Stimulated activated effector memory CD8-positive, alpha-beta T cell treated with anti-CD3 and anti-CD28 coated beads, Interleukin-12 subunit alpha, Interleukin-12 subunit beta, amount 100 ng/mL, for 72 hours (primary cell): ENCODE measurements around the gene SOS1.
"Not testable (repeated sequence)": the region's sequence is repeated elsewhere in the genome, so short reads cannot be mapped to it uniquely, and the experiment has no call there.

Experiments used
- ATAC-seq: fragments of 150-1000 bp; cut with Tn5 transposase; 2 replicates; pipeline ENCODE4 v1.10.0; 2021
- DNase-seq, 2 donors: peaks; one replicate each; pipeline ENCODE4 v3.0.0; 2021 to 2022; ENCODE audit warnings: low spot score in 2 of 2
- H3K27ac Mint-ChIP-seq: one replicate; pipeline ENCODE4 v1.8.0; 2022; ENCODE audit warnings: mild to moderate bottlenecking, mixed read lengths
- H3K36me3 Mint-ChIP-seq: one replicate; pipeline ENCODE4 v1.8.0; 2022; ENCODE audit warnings: mild to moderate bottlenecking, mixed read lengths
- H3K4me1 Mint-ChIP-seq: one replicate; pipeline ENCODE4 v1.8.0; 2022; ENCODE audit warnings: mixed read lengths
- H3K4me3 Mint-ChIP-seq: one replicate; pipeline ENCODE4 v1.8.0; 2022; ENCODE audit warnings: mild to moderate bottlenecking, mixed read lengths
- H3K9me3 Mint-ChIP-seq: one replicate; pipeline ENCODE4 v1.8.0; 2022; ENCODE audit warnings: mixed read lengths

The SOS1 gene

DNA sequence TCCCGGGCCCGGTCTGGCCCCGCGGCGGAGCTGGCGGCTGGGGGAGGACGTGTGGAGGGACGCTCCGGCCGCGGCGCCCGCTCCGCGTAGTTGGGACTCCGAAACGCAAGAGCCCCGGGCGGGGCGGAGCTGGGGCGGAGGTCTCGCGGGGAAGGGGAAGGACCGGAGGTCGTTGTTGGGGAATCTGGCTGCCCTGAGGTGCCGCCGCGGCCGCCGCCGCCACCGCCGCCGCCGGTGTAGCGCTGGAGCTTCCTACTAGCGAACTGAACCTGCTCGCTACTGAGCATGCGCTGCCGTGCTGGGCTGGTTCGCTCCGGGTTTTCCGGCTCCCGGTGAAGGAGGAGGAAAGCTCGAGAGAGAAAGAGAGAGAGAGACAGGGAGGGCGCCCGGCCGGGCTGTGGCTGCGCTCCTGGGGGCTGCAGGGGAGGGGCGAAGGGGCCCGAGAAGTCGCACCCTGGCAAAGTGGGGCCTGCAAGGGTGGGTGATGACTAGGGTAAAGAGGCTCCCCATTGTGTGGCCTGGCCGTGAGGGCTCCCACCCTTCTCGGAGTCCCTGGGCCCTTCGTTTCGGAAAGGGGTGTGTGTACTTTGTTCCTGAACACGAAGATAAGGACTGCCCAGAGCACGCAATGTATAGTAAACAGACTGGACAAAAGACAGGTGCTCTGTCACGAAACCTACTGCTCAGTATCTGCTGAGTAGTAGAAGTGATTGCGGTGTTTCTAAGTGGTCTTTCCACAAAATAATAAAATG lies at the start of gene SOS1:
TSS of gene SOS1 (minus strand) at position 281 of the 752 bp plus-strand sequence. CDS start 629 bp downstream, outside the sequence.
- DNase-seq (peak; percentile 82 to 95), ATAC-seq (peak; percentile 66)
- H3K36me3 Mint-ChIP-seq: peaks cover 49% of the 10 kb centered on the region
- H3K4me1 Mint-ChIP-seq: peaks cover 64% of the 10 kb centered on the region
- H3K4me3 Mint-ChIP-seq: peak within 1 kb of the TSS; percentile 87
- no peaks in the 10 kb centered on the region for H3K9me3 Mint-ChIP-seq
- peak within 1 kb of the TSS; percentile 97 for H3K27ac Mint-ChIP-seq

DNA sequence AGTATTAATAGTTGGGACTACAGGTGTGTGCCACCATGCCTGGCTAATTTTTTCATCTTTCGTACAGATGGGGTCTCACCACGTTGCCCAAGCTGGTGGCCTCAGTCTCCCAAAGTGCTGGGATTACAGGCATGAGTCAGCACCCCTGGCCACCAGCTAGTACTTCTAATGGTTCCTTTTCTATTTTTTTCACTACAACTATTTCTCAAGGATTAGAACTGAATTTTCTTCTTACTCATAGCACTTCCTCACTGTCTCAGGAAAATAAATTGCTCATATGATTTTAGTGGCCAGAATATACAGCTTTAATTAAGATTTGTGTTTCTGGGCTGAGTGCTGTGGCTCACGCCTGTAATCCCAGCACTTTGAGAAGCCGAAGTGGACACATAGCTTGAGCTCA lies 43.2 kb upstream of the SOS1 start:
- Mint-ChIP-seq H3K4me3 (no peak overlapping the region), H3K27ac (no peak overlapping the region), H3K9me3 (no peaks in the 10 kb centered on the region), H3K4me1 (peaks cover 6% of the 10 kb centered on the region), H3K36me3 (no peaks in the 10 kb centered on the region)
- ATAC-seq (no peak), DNase-seq (no peak)

DNA sequence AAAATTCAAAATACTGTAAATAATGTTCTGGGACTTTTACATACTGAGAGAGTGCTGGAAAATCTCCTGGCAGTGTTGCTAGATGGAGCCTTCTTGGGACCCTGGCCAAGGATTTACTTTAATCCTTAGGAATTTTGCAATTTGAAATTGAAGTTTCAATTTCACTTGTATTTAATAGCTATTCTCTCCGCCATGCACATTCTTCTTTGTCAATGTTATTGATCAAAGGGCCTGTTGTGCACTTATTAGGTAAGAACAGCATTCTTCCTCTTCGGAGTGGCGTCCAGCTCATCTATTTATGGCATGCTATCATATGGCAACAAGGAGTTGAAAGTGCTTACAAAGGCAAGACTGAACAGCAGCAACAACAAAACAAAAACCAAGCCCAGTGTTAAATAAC lies 40.1 kb upstream of the SOS1 start:
- H3K27ac Mint-ChIP-seq: no peak overlapping the region
- DNase-seq (no peak), ATAC-seq (no peak)
- H3K4me1 Mint-ChIP-seq: no peaks in the 10 kb centered on the region
- H3K9me3 Mint-ChIP-seq: no peaks in the 10 kb centered on the region
- H3K4me3 Mint-ChIP-seq: no peak overlapping the region
- H3K36me3 Mint-ChIP-seq: no peaks in the 10 kb centered on the region

DNA sequence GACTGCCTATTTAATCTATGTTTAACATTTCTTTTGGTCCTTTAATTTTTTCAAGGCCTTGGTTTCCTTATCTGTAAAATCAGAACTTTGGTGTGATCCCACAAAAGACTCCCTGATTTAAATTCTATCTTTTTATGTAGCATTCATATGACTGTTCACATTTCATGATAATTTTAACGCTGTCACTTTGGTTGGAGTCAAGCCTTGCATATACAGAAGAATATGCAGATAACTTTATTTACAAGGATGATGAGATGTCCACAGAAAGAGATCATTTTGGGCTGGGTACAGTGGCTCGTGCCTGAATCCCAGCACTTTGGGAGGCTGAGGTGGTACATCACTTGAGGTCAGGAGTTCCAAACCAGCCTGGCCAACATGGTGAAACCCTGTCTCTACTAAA lies 38.4 kb upstream of the SOS1 start:
- H3K36me3 Mint-ChIP-seq: no peaks in the 10 kb centered on the region
- H3K27ac Mint-ChIP-seq: no peak overlapping the region
- ATAC-seq: no peak

DNA sequence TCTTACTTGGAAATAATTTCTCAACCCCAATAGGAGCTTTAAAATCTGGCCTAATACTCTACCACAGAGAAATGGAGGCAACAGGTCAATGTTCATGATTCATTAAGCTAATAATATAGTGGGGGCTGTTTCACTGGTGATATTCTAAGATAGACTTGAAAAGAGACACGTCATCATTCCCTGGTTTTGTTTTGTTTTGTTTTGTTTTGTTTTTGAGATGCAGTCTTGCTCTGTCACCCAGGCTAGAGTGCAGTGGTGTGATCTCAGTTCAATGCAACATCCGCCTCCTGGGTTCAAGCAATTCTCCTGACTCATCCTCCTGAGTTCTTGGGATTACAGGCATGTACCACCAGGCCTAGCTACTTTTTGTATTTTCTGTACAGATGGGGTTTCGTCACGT lies 37.5 kb upstream of the SOS1 start:
- Mint-ChIP-seq H3K4me3 (no peak overlapping the region), H3K4me1 (no peaks in the 10 kb centered on the region), H3K27ac (no peak overlapping the region), H3K36me3 (no peaks in the 10 kb centered on the region), H3K9me3 (no peaks in the 10 kb centered on the region)
- no peak for DNase-seq
- ATAC-seq: no peak

More for the DNA sequence above, 38.4 kb upstream of the SOS1 start:
- H3K4me3 Mint-ChIP-seq: no peak overlapping the region
- H3K4me1 Mint-ChIP-seq: no peaks in the 10 kb centered on the region
- DNase-seq: no peak
- no peaks in the 10 kb centered on the region for H3K9me3 Mint-ChIP-seq

DNA sequence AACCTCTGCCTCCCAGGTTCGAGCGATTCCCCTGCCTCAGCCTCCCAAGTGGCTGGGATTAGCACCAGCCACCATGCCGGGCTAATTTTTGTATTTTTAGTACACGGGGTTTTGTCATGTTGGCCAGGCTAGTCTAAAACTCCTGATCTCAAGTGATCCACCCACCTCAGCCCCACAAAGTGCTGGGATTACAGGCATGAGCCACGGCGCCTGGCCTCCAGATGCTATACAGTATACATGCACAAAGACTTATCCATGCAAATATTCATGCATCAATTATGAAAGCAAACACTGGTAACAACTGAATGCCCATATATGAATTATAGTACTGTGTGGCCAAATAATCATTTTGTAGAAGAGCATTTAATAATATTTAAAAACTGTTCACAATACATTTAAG lies 36.0 kb upstream of the SOS1 start:
- H3K36me3 Mint-ChIP-seq: no peaks in the 10 kb centered on the region
- H3K4me3 Mint-ChIP-seq: no peak overlapping the region
- ATAC-seq (no peak), DNase-seq (no peak)
- no peaks in the 10 kb centered on the region for H3K4me1 Mint-ChIP-seq
- H3K9me3 Mint-ChIP-seq: no peaks in the 10 kb centered on the region
- H3K27ac Mint-ChIP-seq: no peak overlapping the region

DNA sequence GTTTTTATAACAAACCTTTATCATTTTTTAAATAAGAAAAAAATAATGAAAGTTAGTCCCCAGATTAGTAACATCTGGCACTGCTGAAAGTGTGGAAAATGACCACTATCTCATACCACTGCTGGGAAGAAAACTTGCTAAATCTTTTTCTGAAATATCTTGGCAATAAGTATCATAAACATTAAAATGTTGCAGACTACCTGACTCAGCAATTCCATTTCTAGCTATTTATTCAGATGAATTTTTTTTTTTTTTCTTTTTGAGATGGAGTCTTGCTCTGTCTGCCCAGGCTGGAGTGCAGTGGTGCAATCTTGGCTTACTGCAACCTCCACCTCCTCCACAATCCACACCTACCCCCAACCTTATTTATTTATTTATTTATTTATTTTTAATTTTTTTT lies 35.3 kb upstream of the SOS1 start:
- ATAC-seq (no peak), DNase-seq (no peak)
- no peaks in the 10 kb centered on the region for H3K9me3 Mint-ChIP-seq
- H3K4me3 Mint-ChIP-seq: no peak overlapping the region
- H3K27ac Mint-ChIP-seq: no peak overlapping the region
- H3K4me1 Mint-ChIP-seq: no peaks in the 10 kb centered on the region
- no peaks in the 10 kb centered on the region for H3K36me3 Mint-ChIP-seq

DNA sequence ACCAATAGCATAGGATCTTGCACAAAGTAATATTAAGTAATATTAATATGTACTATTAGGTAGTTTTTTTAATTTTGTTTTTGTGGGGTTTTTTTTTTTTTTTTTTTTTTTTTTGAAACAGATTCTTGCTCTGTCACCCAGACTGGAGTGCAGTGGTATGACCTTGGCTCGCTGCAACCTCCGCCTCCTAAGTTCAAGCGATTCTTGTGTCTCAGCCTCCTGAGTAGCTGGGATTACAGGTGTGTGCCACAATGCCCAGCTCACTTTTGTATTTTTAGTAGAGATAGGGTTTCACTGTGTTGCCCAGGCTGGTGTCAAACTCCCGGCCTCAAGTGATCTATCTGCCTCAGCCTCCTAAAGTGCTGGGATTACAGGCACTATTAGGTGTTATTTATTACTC lies 34.7 kb upstream of the SOS1 start:
- H3K9me3 Mint-ChIP-seq, DNase-seq, ATAC-seq, H3K36me3 Mint-ChIP-seq, H3K4me1 Mint-ChIP-seq, H3K27ac Mint-ChIP-seq, H3K4me3 Mint-ChIP-seq: not testable (repeated sequence)

DNA sequence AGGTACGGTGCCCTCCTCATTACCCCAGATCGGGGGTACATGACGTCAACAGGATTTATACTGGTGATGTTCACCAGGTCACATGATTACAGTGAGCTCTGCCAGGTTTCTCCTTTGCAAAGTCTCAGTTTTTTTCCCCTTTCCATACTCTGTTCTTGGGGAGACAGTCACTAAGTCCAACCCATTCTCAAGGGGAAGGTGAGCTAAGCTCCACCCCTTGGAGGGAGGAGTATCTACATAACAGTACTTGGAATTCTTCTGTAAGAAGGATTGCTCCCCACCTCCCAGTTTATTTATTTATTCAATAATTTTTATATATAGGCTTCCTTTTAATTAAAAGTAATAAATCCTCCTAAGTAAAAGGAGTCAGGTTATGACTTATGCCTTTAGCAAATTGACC lies 34.1 kb upstream of the SOS1 start:
- no peak for ATAC-seq
- no peaks in the 10 kb centered on the region for H3K9me3 Mint-ChIP-seq

DNA sequence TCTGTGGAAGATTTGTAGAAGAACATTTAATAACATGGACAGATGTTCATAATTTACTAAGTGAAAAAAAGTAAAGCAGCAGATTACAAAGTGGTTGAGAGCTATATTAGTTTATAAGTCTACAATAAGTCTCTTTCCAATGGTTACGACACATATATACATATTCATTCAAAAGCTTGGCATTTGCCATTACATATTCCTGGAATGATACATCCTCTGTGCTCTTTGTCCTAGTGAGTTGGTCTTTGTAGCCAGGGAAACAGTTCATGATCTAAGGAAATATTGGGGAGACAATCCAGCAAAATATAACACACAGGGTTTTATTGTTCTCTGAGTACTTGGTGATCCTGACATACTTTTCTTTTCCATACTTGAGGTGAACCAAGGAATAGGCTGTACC lies 32.5 kb upstream of the SOS1 start:
- H3K4me3 Mint-ChIP-seq: no peak overlapping the region
- ATAC-seq (no peak), DNase-seq (no peak)
- no peaks in the 10 kb centered on the region for H3K36me3 Mint-ChIP-seq
- no peaks in the 10 kb centered on the region for H3K9me3 Mint-ChIP-seq
- H3K27ac Mint-ChIP-seq: no peak overlapping the region
- H3K4me1 Mint-ChIP-seq: peaks cover 7% of the 10 kb centered on the region

More for the DNA sequence above, 34.1 kb upstream of the SOS1 start:
- no peak overlapping the region for H3K27ac Mint-ChIP-seq
- no peaks in the 10 kb centered on the region for H3K36me3 Mint-ChIP-seq
- peaks cover 5% of the 10 kb centered on the region for H3K4me1 Mint-ChIP-seq
- no peak for DNase-seq
- H3K4me3 Mint-ChIP-seq: no peak overlapping the region

DNA sequence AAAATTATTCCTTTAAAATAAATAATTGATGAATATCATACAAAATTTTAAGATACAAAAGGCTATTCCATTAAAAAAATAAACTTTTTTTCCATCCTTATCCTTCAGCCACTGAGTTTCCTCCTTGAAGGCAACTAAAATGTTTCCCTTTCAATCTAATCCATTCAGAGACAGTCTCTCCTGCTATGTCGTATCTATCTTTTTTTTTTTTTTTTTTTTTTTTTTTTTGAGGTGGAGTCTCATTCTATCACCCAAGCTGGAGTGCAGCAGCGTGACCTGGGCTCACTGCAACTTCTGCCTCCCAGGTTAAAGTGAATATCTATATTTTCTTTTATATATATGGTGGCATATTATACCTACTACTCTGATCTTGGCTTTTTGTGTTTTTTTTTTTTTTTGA lies 31.7 kb upstream of the SOS1 start:
- Mint-ChIP-seq H3K4me3 (no peak overlapping the region), H3K9me3 (no peaks in the 10 kb centered on the region), H3K27ac (no peak overlapping the region), H3K4me1 (peaks cover 7% of the 10 kb centered on the region), H3K36me3 (no peaks in the 10 kb centered on the region)
- ATAC-seq (no peak), DNase-seq (no peak)

DNA sequence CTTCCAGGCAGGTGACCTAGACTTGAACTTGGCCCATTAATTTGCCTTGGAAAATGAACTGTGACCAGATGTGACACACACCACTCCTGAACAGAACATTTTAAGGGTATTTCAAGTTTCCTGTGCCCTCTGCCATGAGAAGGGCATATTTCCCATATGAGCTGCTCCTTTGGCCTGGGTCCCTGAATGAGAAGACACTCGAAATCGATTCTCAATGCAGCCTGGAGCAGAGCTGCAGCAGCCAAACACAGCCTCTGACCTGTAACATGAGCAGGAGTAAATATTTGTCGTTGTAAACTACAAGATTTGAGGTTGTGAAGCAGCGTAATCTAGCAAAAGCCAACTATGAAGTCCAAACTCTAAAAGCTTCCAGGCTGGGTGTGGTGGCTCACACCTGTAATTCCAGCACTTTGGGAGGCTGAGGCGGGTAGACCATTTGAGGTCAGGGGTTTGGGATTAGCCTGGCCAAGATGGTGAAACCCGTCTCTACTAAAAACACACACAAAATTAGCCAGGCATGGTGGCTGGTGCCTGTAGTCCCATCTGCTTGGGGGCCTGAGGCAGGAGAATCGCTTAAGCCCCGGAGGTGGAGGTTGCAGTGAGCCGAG lies 30.1 kb upstream of the SOS1 start:
- ATAC-seq: no peak
- Mint-ChIP-seq H3K4me1 (peaks cover 7% of the 10 kb centered on the region), H3K36me3 (no peaks in the 10 kb centered on the region), H3K9me3 (no peaks in the 10 kb centered on the region), H3K27ac (no peak overlapping the region), H3K4me3 (no peak overlapping the region)
- DNase-seq: no peak

DNA sequence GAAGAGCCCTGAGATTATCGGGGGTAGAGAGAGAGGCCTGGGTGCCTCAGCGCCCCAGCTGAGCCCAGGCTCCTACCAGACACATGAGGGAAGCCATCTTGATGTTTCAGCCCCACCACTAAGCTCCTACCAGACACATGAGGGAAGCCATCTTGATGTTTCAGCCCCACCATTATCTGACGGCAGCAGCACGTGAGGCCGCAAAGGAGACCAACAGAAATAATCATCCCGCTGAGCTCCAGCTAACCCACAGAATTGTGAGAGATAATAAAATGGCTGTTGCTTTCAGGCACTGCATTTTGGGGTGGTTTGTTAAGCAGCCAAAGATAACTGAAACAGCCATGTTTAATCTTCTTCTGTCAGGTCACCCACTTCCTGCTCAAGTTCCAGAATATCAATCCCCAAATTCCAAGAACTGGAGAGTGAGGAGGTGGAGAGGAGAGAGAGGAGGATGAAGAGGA lies 29.3 kb upstream of the SOS1 start:
- no peaks in the 10 kb centered on the region for H3K9me3 Mint-ChIP-seq
- DNase-seq (no peak), ATAC-seq (no peak)
- no peaks in the 10 kb centered on the region for H3K36me3 Mint-ChIP-seq
- H3K4me1 Mint-ChIP-seq: peaks cover 7% of the 10 kb centered on the region
- no peak overlapping the region for H3K4me3 Mint-ChIP-seq
- H3K27ac Mint-ChIP-seq: no peak overlapping the region

DNA sequence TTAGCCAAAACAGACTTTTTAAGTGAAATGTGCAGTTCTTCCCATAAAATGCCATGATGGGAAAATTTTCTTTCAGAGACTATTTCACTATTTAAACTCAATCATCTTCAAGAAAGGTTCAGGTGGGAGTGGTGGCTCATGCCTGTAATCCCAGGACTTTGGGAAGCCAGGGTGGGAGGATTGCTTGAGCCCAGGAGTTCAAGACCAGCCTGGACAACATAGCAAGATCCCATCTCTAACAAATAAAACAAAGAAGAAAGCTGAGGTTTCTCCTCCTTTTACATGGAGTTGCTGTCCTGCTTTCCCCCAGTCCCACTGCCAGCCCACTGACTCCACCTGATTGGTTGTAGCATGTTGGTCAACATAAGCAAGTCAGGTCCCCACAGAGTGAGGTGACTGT lies 25.8 kb upstream of the SOS1 start:
- no peak overlapping the region for H3K4me3 Mint-ChIP-seq
- no peak overlapping the region for H3K27ac Mint-ChIP-seq
- H3K4me1 Mint-ChIP-seq: peaks cover 14% of the 10 kb centered on the region
- H3K36me3 Mint-ChIP-seq: no peaks in the 10 kb centered on the region
- ATAC-seq (no peak), DNase-seq (no peak)
- no peaks in the 10 kb centered on the region for H3K9me3 Mint-ChIP-seq

DNA sequence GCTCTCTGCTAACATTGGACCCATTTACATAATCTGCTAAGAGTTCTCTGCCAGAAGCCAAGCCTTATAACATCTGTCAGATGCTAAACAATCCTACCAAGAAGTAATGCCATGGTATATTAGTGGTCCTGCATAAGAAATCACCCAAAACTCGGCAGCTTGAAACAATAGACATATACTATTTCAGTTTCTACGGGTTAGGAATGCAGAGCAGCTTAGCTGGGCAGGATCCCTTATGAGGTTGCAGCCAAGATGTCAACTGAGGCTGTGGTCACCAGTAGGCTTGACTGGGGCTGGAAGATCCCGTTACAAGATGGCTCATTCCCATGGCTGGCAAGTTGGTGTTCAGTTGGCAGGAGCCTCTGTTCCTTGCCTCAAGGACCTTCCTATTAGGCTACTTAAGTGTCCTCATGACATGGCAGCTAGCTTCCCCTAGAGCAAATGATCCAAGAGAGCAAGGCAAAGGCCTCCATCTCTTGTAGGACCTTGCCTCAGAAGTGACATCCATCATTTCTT lies 25.1 kb upstream of the SOS1 start:
- Mint-ChIP-seq H3K4me1 (peaks cover 15% of the 10 kb centered on the region), H3K36me3 (no peaks in the 10 kb centered on the region), H3K27ac (no peak overlapping the region), H3K9me3 (no peaks in the 10 kb centered on the region), H3K4me3 (no peak overlapping the region)
- ATAC-seq: no peak
- DNase-seq: no peak

DNA sequence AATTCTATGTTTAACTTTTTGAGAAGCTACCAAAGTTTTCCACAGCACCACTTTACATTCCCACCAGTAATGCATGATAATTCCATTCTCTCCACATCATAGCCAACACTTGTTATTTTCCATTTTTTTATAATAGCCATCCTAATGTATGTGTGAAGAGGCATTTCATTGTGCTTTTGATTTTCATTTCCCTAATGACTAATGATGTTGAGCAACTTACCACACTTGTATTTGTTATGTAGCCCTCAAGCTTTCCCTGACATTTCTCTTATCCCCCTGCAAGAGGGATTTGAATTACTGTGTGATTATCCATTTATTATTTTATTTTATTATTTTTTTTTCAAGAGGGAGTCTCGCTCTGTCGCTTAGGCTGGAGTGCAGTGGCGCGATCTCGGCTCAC lies 23.6 kb upstream of the SOS1 start:
- Mint-ChIP-seq H3K36me3 (no peaks in the 10 kb centered on the region), H3K27ac (no peak overlapping the region), H3K4me1 (peaks cover 15% of the 10 kb centered on the region), H3K4me3 (no peak overlapping the region), H3K9me3 (no peaks in the 10 kb centered on the region)
- no peak for DNase-seq
- no peak for ATAC-seq
